T follicular helper cell (primary cell): ENCODE data around the gene CFP.
"Not testable (repeated sequence)": the region's sequence is repeated elsewhere in the genome, so short reads cannot be mapped to it uniquely, and the experiment has no call there.

Source experiments
- DNase-seq: peaks from one replicate; pipeline ENCODE4 v3.0.0-alpha.2; 2020; ENCODE audit warnings: low read depth

Gene CFP

DNA sequence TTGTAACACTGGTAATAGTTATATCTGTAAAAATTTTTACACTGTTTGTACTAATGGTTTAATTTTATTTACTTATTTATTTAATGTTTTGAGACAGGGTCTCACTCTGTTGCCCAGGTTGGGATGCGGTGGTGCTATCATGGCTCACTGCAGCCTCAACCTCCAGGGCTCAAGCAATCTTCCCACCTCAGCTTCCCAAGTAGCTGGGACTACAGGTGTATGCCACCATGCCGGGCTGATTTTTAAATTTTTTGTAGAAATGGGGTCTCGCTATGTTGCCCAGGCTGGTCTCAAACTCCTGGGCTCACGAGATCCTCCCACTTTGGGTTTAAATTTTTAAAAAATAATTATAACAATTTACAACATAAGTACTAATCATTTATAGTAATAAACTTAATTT lies 26.6 kb downstream of the CFP start:
- DNase-seq, result not testable (repeated sequence)

DNA sequence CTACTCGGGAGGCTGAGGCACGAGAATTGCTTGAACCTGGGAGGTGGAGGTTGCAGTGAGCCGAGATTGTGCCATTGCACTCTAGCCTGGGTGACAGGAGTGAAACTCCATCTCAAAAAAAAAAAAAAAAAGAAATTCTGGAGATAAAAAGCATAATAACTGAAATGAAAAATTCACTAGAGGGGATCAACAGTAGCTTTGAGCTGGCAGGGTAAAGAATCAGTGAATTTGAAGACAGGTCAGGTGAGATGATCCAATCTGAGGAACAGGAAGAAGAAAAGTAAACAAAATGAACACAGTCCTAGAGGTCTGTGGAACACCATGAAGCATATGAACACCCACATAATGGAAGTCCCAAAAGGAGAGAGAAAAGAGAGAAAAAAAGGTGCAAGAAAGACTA lies 32.5 kb downstream of the CFP start:
- DNase-seq, result no peak

DNA sequence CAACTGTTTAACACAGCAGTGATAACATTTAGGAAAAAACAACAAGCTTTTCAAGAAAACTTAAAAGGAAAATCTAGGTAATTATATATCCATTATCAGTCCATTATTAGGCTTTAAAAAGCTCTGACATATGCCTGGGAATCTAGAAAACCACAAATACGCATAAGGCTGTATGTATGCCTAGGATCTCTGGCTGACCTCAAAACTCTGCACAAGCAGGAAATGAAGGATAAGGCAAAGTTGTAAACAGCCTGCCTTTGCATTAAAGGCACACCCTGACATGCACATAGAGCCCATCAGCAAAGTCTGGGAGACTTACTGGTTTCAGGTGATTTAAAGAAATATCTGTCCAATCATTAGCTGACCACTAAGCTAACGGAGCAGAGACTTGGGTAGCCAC lies 33.5 kb downstream of the CFP start:
- no peak for DNase-seq

DNA sequence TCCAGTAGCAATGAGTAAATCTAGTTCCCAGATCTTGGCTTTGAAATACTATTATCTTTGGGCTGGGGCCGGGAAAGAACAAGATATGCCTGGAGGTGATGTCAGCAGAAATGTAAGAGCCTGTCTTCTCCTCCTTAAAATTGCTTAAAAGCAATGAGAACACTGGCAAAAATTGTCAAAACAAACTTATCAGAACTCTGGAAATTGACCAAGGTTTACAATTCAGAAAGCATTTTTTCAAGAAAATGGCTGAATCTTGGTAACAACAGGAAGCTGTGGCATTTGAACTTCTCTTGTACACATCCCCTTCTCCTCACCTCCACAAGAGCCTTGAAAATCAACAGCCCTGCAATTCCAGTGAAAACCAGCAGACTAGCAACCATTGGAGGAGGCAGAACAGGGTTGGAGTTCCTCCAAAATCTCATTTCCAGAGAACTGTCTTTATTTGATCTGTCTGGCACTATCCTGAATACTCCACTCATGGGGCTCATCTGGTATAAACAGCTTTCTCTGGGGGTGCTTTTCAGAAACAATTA lies 33.9 kb downstream of the CFP start:
- DNase-seq, result no peak

DNA sequence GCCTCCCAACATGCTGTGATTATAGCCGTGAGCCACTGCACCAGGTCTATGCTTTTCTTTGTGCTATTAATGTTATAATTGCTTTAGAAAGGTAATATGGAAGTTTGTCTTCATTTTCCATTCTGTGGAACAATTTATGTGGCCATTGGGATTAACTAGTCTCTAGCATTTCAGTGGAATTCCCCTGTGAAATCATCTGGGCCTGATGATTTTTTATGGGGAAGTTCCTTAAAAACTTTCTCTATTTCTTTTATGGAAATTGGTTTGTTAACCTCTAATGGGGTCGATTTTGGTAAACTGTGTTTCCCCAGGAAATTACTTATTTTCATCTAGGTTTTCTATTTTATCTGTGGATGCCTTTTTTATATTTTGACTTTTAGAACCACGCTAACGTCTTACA lies 36.2 kb downstream of the CFP start:
- DNase-seq, result no peak

DNA sequence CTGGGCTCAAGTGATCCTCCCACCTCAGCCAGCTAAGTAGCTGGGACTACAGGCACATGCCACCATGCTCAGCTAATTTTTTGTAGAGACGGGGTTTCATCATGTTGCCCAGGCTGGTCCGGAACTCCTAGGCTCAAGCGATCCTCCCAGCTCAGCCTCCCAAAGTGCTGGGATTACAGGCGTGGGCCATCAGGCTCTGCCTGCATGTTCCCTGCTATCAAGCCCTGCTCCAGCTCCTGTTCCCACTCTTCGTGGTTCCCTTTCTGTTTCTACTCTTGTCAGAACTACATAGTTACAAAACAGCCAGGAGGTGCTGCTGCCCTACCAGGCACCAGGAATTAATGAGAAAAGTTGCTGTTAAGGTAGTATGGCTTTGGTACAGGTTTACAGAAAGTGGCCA lies 38.7 kb downstream of the CFP start:
- DNase-seq, result no peak

DNA sequence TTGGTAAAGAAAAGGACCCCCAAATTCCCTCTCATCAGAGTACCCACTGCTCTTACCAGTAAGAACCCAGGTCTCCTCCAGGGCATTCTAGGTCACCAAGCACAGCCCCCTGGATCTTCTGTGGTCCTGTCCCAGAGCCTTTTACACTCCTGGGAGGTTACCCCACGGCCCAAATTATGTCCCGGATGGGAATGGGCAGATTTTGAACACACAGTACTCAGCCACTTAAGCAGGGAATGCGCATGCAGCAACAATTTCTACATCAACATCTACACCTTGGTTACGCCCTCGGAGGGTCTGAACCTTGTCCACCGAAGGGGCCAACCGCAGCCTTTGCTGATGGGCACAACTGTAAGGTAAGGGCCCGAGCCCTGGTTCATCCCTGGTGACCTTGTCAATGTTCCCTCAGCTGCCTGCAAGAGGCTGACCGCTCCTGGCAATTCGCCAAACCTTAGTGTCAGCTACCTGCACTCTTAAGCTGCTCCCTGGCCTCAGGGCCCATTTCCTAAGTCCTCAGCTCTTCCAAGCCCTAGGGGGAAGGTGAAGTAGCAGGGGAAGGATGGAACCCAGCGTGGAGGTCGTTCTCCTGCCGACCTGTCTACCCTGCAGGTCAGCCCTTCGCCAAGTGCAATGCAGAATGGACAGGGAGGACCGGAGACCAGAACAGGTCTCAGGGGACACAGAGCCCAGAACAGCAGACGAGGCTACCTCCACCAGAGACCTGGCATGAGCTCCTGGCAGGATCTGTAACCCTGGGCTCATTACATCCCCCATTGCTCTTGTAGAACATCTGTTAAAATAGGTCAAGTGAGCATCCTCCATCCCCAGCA lies 41.6 kb downstream of the CFP start:
- no peak for DNase-seq

DNA sequence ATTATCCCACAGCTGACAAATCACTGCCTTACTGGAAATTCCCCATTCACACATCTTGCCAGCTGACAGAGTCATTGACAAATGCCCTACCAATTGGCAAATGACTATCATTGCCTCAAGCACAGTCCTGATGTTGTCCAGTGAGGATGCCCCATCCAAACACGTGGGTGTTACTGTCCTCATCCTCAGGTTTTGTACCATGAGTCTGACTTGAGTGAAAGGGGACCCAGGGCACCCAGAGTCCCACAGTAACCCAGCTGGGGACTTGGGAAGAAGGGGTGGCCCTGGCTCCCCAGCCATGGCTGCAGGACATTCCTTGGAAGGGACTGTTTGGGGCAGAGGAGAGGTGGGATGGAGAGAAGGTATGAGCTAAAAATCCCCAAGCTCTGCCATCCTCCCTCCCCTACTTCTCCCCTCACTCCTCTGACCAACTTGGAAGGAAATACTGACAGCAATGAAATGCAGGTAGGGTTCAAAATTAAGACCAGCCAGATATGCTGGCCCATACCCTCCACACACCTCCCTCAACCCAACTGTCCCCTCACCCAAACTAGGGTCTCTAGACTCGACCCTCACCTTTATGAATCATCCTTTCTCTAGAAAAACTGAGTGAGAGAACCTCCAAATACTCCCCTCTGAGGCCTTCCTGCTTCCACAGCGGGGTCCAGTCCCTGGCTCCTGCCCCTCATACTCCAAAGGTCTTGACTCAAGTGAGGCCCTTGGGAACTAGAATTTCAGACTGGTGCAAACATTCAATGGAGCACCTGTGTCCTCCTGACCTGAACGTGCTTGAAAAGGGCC lies 42.4 kb downstream of the CFP start:
- no peak for DNase-seq

DNA sequence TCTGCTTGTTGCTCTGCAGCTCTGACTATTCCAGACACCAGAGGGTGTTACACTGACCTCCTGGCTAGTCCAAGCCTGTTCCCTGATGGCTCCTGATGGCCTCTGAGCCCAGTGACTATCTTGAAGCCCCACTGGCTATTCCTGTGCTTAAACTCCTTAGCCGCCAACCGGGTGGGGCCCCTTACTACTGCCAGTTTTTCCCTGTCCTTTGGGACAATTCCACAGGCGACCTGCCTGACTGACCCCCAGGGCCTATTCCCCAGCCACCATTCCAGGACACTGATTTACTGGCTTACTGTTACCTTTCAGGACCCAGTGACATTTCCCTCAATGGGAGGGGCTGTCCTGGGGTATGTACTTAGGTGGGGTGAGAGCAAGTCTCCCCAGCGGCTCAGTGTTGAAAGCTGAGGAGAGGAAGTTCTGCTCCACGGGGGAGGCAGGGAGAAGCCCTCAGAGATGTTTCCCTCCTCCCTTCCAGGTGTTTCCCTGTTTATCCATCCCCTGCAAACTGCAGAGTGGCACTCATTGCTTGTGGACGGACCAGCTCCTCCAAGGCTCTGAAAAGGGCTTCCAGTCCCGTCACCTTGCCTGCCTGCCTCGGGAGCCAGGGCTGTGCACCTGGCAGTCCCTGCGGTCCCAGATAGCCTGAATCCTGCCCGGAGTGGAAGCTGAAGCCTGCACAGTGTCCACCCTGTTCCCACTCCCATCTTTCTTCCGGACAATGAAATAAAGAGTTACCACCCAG lies 43.5 kb downstream of the CFP start:
- DNase-seq, result no peak

DNA sequence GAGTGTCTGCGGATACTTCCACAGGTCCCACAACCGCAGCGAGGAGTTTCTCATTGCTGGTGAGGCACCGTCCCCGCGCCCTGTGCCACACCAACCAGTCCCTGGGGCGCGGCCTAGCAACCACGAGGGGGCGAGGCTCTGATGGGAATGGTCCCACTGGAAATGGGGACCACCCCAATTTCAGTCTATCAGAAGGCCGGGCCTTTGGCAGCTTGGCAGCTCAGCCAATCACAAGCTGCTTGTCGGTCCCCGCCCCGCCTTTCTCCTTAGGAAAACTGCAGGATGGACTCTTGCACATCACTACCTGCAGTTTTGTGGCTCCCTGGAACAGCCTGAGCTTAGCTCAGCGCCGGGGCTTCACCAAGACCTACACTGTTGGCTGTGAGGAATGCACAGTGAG lies 44.5 kb downstream of the CFP start:
- DNase-seq, result no peak

DNA sequence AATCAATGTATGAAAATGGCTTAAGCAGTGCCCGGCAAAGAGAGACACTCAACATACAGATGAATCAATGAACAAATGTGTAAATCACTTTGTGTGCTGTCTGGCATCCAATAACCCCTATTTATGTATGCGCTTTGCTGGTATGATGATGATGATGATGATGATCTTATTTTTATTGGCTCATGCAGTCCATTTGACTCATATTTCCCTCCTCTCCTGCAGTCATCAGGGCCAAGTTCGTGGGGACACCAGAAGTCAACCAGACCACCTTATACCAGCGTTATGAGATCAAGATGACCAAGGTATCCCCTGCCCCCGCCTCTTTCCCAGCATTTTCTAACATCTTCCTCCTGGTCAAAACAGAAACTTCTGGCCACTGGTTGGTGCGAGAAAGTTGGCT lies 45.0 kb downstream of the CFP start:
- no peak for DNase-seq

DNA sequence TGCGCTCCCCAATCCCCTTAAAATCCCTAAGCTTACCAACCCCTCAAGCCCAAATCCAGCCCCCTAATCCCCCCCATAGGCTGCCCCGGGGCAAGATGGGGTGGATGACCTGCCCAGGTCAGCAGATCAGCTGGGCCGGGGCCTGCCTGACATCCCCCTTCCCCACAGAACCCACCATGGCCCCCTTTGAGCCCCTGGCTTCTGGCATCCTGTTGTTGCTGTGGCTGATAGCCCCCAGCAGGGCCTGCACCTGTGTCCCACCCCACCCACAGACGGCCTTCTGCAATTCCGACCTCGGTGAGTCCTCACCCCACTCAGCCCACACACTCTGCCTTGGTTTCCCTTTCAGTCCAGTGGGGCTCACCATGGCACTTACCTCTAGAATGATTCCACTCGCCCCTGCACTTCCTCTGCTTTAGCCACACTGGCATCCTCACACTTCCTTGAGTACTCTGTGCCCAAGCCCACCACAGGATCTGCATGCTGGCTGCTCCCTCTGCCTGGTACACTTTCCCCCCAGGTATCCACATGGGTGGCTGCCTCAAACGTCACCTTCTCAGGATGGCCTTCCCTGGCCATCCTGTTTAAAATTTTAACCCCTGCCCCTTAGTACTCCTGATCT lies 46.4 kb downstream of the CFP start:
- no peak for DNase-seq

DNA sequence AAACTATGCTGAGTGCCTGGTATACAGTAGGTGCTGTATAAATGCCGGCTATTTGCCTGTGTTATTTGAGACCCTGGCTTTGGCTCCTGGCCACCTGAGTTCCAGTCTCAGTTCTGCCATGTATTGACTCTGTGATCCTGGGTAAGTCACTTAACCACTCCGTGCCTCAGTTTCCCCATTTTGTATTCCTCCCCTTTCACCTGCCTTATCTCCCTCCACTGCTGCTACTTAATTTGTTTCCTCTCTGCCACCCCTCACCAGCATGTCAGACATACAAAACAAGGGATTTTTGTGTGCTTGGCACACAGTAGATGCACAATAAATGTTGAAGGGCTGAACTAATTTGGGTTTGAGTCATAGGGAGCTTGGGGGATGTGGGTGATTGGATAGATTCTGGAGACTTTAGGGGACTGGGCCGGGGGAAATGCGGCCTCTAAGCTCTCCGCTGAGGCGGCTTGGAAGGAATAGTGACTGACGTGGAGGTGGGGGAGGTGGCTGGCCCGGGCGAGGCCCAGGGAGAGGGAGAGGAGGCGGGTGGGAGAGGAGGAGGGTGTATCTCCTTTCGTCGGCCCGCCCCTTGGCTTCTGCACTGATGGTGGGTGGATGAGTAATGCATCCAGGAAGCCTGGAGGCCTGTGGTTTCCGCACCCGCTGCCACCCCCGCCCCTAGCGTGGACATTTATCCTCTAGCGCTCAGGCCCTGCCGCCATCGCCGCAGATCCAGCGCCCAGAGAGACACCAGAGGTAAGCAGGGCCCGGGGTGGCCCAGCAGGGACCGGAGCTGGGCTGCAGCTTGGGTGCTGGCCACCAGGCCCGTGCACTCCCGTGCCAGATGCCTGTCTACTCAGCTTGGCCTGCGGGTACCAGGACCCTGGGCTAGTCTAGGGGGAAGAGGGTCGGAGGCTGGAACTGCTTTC lies 47.7 kb downstream of the CFP start, which contains the start of gene TIMP1:
TSS of gene TIMP1 (plus strand) at position 706 of the 917 bp plus-strand sequence. CDS start 980 bp downstream, outside the sequence.
- DNase-seq, result peak; percentile 59

DNA sequence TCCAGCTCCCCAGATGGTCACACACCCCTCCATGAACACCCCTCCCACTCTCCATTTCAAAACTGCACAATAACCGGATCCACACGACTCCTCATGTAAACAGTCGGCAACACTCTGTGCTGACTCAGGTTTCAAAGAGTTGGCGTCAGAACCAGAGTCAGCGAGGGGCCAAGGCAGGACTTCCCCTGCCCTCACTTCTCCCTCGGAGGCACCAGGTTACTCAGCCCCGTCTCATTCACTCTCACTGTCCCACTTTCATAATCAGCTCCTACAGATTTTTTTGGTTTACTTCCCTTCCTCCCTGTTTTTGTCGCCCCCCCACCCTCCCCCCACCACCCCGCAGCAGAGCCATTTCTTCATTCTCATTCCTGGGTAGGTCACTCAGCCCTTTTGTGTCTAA lies 50.2 kb downstream of the CFP start:
- DNase-seq, result no peak

DNA sequence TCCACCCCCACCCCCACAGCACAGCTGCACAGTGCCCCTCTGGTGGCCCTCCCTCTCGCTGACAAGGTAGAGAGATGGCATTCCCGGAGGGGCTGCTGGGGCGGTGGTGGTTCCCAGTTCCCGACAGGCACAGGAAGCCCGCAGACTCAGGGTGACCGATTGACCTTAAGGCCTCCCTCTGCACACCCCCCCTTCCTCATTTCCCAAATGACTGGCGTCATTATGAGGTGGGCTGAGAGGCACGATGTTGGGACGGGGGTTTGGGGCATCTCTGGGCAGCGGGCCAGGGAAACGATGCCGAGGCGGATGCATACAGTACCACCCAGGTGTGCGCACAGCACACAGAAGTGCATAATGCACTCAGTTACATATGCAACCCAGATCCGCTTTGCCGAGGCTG lies 51.0 kb downstream of the CFP start:
- DNase-seq, result no peak

DNA sequence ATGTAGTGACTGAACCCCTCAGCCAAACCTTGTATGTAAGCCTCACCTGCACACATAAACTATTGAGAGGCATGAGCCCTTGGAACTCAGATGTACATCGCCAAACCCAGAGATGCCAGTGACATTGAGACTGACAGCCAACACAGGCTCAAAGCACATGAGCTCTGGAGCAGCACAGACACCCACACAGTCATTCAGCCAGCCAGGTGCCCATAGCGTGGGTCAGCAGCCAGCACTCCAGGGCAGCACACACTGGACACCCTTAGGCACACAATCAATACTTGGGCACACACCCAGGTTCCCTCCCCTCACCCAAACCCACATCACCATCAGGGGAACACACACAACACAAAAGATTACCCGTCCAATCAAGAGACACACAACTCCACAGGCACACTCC lies 51.8 kb downstream of the CFP start:
- DNase-seq, result no peak

DNA sequence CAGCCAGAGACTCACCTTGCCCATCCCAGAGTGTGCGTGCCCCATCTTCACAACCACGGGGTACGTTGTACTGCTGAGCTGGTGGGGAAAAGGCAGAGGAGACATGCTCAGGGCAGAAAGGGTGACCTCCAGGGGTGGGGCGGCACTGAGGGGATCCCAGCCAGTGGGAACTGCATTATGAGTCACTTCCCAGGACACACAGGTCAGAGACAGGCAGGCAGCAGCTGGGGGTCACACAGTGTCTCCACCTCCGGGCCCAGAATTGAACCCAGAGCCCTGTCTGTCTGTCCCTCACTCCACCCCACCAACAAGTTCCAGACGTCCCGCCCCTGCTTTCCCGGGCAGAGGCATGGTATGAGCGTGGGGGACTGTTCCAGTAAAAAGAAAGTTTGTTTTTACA lies 52.3 kb downstream of the CFP start:
- DNase-seq, result no peak

DNA sequence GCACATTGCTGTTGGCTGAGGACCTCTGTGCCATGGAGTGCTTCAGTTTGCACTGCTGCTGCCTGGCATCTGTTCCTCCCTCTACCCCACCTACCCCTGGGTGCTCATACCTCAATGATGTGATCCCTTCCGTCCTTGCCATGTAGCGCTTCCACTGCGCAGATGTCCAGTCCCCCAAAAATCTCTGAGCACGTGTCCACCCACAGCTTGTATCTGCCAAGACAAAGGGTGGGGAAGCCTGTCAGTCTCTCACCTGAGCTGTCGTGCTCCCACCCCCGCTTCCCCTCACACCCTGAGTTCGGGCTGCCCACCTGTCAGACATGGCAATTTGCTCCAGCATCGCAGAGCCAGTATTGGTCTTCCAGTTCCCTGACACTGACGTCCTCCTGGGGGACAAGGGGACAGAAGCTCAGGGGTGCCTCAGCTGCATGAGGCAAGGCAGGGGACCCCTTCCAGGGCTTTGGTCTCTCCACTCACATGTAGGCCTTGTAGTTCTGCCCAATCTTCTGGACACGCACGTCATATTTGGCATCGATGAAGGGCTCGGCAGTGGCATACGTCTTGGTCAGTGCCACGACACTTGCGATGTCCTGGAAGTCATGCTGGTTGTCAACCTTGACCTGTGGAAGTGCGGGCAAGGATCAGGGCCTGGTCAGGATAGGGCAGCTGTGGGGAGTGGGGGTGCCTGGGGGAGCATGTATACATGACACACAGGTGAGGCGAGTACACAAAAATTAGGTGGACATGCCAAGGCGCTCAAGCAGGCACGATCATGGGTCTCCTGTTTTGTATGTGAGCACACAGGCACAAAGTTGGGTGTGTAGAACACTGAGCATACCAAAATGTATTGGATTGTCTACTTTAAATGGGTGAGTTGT lies 53.5 kb downstream of the CFP start:
- no peak for DNase-seq

DNA sequence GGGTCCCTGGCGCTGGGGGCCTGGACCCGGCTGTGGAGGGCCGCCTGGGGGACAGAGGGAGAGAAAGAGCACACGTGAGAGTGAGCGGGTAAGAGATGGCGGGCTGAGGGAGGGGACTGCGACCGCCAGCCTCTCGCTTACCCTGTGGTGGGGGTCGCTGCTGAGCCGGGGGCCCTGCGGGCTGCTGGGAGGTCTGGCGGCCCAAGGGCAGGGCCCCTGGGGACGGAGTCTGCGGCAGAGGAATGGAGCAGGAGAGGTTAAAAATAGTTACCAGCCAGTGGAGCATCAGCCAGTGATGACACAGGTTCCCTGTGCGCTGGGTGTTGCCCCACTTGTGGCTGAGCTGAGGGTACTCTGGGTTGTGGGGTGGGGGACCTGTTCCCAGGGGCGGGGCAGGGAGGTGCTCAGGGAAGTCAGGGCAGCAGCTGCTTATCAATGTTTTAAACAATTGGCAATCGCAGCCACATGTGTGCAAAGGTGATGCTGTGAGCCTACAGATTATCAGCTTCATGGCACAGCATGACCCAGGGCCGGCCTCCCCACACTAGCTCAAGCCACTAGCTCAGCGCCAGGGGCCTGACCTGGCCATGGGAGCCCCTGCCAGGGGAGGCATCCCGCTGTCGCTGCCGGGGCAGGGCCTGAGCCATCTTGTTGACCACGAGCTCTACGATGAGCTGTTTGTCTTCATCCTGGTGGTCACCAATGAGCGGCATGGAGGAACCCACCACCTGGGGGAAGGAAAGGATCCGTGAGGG lies 55.0 kb downstream of the CFP start:
- DNase-seq, result no peak
